ENCODE results near the gene CORO1A.
"Not testable (repeated sequence)": the region's sequence is repeated elsewhere in the genome, so short reads cannot be mapped to it uniquely, and the experiment has no call there.

The CORO1A gene

GRCh38 chr16:30199608-30200343 is 16.4 kb downstream of the CORO1A start:
- not testable (repeated sequence) for DNase-seq (ENCODE audit: low read depth, low spot score)

DNA sequence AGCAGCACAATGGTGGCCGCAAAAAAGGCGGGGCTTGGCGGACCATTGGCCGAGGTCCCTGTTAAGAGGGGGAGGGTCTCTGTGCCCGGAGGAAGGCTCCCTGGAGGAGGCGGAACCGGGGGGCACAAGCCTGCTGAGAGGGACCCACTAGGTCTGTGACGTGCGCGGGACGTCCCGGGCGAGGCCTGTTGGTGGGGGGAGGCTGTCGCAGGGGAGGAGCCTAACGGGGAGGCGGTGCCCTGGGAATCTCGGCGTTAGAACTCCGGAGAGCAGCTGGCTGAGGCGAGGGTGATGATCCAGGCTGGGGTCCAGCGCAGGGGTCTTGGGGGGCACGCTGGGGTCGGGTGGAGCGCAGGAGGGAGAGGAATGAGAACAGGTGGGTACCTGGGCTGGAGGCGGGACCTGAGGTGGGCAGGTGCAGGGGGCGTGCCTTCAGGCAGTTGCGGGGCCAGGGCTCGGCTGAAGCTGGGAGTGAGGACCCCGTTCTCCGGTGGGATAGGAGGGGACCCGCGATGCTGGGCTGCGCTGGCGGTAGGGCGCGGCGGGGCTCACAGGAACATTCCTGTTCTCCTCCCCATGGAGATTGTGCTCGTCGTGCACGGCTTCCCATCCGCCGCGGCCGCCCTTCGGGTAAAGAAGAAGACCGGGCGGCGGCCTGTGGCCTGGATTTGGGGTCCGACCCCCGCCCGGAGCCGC is 22.3 kb downstream of the CORO1A start:
- DNase-seq (ENCODE audit: low read depth, low spot score): not testable (repeated sequence)

DNA sequence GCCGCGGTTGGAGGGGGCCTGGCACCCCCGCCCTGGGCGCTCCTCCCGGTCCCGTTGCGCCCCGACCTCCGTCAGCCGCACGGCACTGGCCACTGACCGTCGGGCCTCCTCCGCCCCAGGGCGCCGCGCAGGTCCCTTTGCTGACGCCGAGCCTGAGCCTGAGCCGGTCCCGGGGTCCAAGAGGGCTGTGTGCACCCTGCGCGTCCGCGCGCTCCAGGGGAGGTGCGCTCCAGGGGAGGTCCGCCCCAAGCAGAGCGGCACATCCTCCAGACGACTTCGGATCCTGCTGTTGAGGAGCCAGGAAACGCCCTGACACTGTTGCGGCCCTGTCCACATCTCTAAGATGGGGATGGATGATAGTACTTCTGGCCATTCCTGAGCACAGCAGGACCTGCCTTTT is 22.9 kb downstream of the CORO1A start:
- DNase-seq (ENCODE audit: low read depth, low spot score): not testable (repeated sequence)

- not testable (repeated sequence) for DNase-seq (ENCODE audit: low read depth, low spot score)
Observed at GRCh38 chr16:30207063-30207704, 23.8 kb downstream of the CORO1A start.

DNA sequence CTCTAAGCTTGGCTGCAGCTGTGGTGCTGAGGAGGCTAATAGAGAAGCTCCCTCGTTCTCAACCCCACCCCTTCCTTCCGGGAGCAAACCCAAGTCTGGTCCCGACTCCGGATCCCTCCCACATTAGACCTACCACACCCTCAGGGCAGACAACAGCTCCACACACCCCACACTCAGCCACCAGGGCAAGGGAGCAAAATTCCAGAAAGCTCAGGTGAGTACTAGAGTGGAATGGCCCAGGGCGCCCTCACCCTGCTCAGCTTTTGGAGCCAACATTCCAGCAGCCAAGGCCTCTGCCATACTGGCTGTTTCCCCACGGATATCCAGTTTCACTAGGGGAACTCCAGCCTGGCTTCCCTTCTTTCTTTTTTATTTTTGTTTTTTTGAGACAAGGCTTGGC is 25.6 kb downstream of the CORO1A start:
- not testable (repeated sequence) for DNase-seq (ENCODE audit: low read depth, low spot score)

- DNase-seq (ENCODE audit: low read depth, low spot score): not testable (repeated sequence)
Observed at GRCh38 chr16:30211414-30211813, 28.0 kb downstream of the CORO1A start.

- DNase-seq (ENCODE audit: low read depth, low spot score): not testable (repeated sequence)
Observed at GRCh38 chr16:30217082-30217481, 33.7 kb downstream of the CORO1A start.
